Upper lobe of left lung (tissue), 4 donors: ENCODE measurements around the gene CYP46A1.

ENCODE experiments used
- CTCF ChIP-seq, 6 experiments: fragments of 450-650 bp in 4 of 6; fragments of 200-600 bp in 2 of 6; sonication (generic) in 2 of 6; IDR thresholded peaks; one replicate each; pipeline ENCODE4 v1.5.1; 2016 to 2019; ENCODE audit warnings: antibody characterized with exemption in 6 of 6
- POLR2A ChIP-seq, 4 donors: fragments of 450-650 bp; IDR thresholded peaks; one replicate each; pipeline ENCODE4 v1.5.1; 2016 to 2017; ENCODE audit warnings: antibody characterized with exemption in 4 of 4, mild to moderate bottlenecking in 2 of 4

- TF ChIP-seq CTCF (IDR thresholded peaks at IDR 0.05) (no peak), POLR2A (IDR thresholded peaks at IDR 0.05) (no peak)
These were observed 40.0 kb upstream of the CYP46A1 start for GRCh38 chr14:99644035-99644587.
